Progenitor cell of endocrine pancreas (in vitro differentiated cells): ENCODE measurements around the gene PEA15. TPM values are rescaled to one million over a fixed set of nuclear protein-coding genes. Genes with fewer than 3 reads are reported as not detected.

Source experiments
- DNase-seq: peaks from one replicate; pipeline ENCODE4 v3.0.0; 2021; ENCODE audit warnings: low spot score; ENCODE audit not compliant: unreplicated experiment
- H3K27ac Mint-ChIP-seq: 2 replicates; pipeline ENCODE4 v1.8.0; 2021; ENCODE audit warnings: mild to moderate bottlenecking, moderate library complexity, mixed read lengths
- H3K27me3 Mint-ChIP-seq: 2 replicates; pipeline ENCODE4 v1.8.0; 2021; ENCODE audit warnings: mixed read lengths
- H3K36me3 Mint-ChIP-seq: 2 replicates; pipeline ENCODE4 v1.8.0; 2022; ENCODE audit warnings: mixed read lengths; ENCODE audit not compliant: insufficient read depth
- H3K4me1 Mint-ChIP-seq: 2 replicates; pipeline ENCODE4 v1.8.0; 2021; ENCODE audit warnings: low read depth, mixed read lengths
- H3K4me3 Mint-ChIP-seq: 2 replicates; pipeline ENCODE4 v1.8.0; 2021; ENCODE audit warnings: low read depth, mild to moderate bottlenecking, moderate library complexity, mixed read lengths
- H3K9me3 Mint-ChIP-seq: 2 replicates; pipeline ENCODE4 v1.8.0; 2021; ENCODE audit warnings: low read depth, mixed read lengths
- CTCF ChIP-seq: fragments of 200-600 bp; sonication (generic); IDR thresholded peaks from one replicate; pipeline ENCODE4 v1.5.0; 2021; ENCODE audit warnings: antibody characterized with exemption, mild to moderate bottlenecking; ENCODE audit not compliant: unreplicated experiment
- total RNA-seq: library from RNA; stranded (reverse); gene quantifications from 2 replicates; pipeline ENCODE4 v1.2.1, GENCODE V29; 2021

Gene PEA15
- total RNA-seq, 1 donor from 2014 or later: 37.6 TPM

- H3K27me3 Mint-ChIP-seq: peaks cover 3% of the 10 kb centered on the region
- H3K36me3 Mint-ChIP-seq: no peaks in the 10 kb centered on the region
- no peaks in the 10 kb centered on the region for H3K9me3 Mint-ChIP-seq
- no peak overlapping the region for H3K4me3 Mint-ChIP-seq
- H3K4me1 Mint-ChIP-seq: no peaks in the 10 kb centered on the region
- DNase-seq: no peak
- no peak overlapping the region for H3K27ac Mint-ChIP-seq
- no peak for TF ChIP-seq CTCF
These were observed 11.1 kb upstream of the PEA15 start for GRCh38 chr1:160193832-160194736.

DNA sequence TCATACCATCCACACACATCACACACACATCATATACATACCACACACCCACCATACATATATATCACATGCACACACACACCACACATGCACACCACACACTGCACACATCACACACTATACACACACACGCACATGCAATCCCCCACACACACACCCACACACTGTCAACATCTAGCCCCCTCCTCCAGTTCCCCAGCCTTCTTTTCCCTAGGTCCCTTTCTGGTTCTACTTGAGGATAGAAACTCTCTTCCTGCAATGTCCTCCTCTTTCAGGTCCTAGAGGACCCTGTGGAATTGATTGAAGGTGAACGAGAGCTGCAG lies 10.5 kb upstream of the PEA15 start:
- H3K4me3 Mint-ChIP-seq: no peak overlapping the region
- H3K27me3 Mint-ChIP-seq: no peaks in the 10 kb centered on the region
- H3K36me3 Mint-ChIP-seq: no peaks in the 10 kb centered on the region
- no peak overlapping the region for H3K27ac Mint-ChIP-seq
- no peak for DNase-seq
- no peaks in the 10 kb centered on the region for H3K9me3 Mint-ChIP-seq
- no peak for TF ChIP-seq CTCF
- no peaks in the 10 kb centered on the region for H3K4me1 Mint-ChIP-seq

DNA sequence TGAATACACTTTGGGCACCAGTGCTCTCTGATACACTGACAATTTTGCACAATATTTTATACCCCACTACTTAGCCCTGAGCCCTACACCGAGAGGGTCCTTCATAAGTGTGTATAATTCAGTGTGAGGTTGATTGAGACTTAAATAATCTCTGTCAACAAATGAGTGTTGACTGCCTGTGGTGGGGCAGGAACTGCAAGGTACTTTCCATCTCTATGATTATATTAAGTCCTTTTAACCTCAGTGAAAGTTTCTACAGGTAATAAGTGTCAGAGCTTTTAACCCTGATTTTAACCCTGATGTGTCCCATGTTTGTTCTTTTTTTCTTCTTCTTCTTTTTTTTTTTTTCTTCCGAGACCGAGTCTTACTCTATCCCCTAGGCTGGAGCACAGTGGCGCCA lies 9.0 kb upstream of the PEA15 start:
- no peak for TF ChIP-seq CTCF
- Mint-ChIP-seq H3K27me3 (no peaks in the 10 kb centered on the region), H3K36me3 (no peaks in the 10 kb centered on the region), H3K4me1 (no peaks in the 10 kb centered on the region), H3K9me3 (no peaks in the 10 kb centered on the region), H3K27ac (no peak overlapping the region), H3K4me3 (no peak overlapping the region)
- no peak for DNase-seq

- no peaks in the 10 kb centered on the region for H3K27me3 Mint-ChIP-seq
- no peak for DNase-seq
- H3K27ac Mint-ChIP-seq: no peak overlapping the region
- TF ChIP-seq CTCF: no peak
- H3K36me3 Mint-ChIP-seq: no peaks in the 10 kb centered on the region
- H3K4me3 Mint-ChIP-seq: no peak overlapping the region
- no peaks in the 10 kb centered on the region for H3K9me3 Mint-ChIP-seq
- no peaks in the 10 kb centered on the region for H3K4me1 Mint-ChIP-seq
These were observed 8.0 kb upstream of the PEA15 start for GRCh38 chr1:160197231-160197630.

- Mint-ChIP-seq H3K4me3 (no peak overlapping the region), H3K36me3 (no peaks in the 10 kb centered on the region), H3K27ac (no peak overlapping the region), H3K9me3 (no peaks in the 10 kb centered on the region), H3K27me3 (no peaks in the 10 kb centered on the region), H3K4me1 (no peaks in the 10 kb centered on the region)
- no peak for TF ChIP-seq CTCF
- DNase-seq: no peak
These were observed 4.4 kb upstream of the PEA15 start for GRCh38 chr1:160200786-160201185.
